ENCODE measurements around the gene NRG2. TPM values are rescaled to one million over a fixed set of nuclear protein-coding genes. Genes with fewer than 3 reads are reported as not detected.
A peak's percentile ranks its signal among the peaks of the same experiment; 100 is the strongest.

The NRG2 gene
- polyA plus RNA-seq, 3 donors: 0.01 TPM; not detected in 2

DNA sequence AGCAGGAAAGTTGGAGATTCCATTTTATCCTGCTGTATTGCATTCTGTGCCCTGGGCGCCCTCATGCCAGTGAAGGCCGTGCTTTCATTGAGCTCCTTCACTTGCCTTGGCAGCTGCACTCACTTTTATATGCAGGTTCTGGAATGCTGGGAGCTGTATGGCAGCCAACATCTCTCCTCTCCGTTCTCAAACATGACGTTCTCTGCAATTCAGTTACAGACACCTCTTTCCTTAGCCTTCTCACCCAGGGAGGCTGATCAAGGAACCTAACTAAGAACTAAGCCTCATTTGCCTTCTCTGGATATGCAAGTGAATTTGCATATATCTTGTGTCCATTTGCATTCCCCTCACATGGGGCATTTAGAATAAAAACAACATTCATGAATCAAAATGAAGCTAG is 41.4 kb upstream of the NRG2 start:
- 73% methylated on average over 4 of the region's 4 CpGs for WGBS (ENCODE audit: insufficient coverage)
- Mint-ChIP-seq H3K27me3 (ENCODE audit: low read depth in 3 of 3) (peaks cover 33 to 56% (median 38%) of the 10 kb centered on the region in 3 donors), H3K4me1 (no peaks in the 10 kb centered on the region), H3K36me3 (no peaks in the 10 kb centered on the region), H3K9me3 (peaks cover under 1 to 5% (median 3%) of the 10 kb centered on the region in 7 donors), H3K27ac (no peak overlapping the region), H3K4me3 (peak overlapping the region in 1 of 2 donors; percentile 44)
- Histone ChIP-seq H4K20me1 (ENCODE audit: insufficient read depth, low read length) (no peaks in the 10 kb centered on the region), H3K4me1 (ENCODE audit: control insufficient read depth in 1 of 2, insufficient read depth in 2 of 2, low read length in 2 of 2) (no peaks in the 10 kb centered on the region), H3K9me3 (replicated peaks in 1 of 2; ENCODE audit: control insufficient read depth in 1 of 2, insufficient read depth in 1 of 2, low read length in 2 of 2) (peaks cover 0 to 2% of the 10 kb centered on the region in 2 donors), H3K4me2 (replicated peaks; ENCODE audit: extremely low read depth, low read length, poor library complexity, severe bottlenecking) (no peak overlapping the region), H2AFZ (ENCODE audit: insufficient read depth, low read depth, low read length, poor library complexity, severe bottlenecking) (no peak overlapping the region), H3K27me3 (ENCODE audit: control insufficient read depth in 2 of 2, insufficient read depth in 2 of 2, low read length in 2 of 2) (peaks cover 33 to 57% of the 10 kb centered on the region in 2 donors), H3K79me2 (ENCODE audit: insufficient read depth, low read length) (no peaks in the 10 kb centered on the region), H3K27ac (ENCODE audit: low read depth in 1 of 2, low read length in 2 of 2) (no peak overlapping the region), H3K9ac (ENCODE audit: insufficient read depth, low read length, poor library complexity, severe bottlenecking) (no peak overlapping the region), H3K4me3 (replicated peaks in 1 of 3; ENCODE audit: low read depth in 2 of 3, low read length in 3 of 3) (no peak overlapping the region), H3K36me3 (replicated peaks in 1 of 2; ENCODE audit: control insufficient read depth in 1 of 2, insufficient read depth in 2 of 2, low read length in 2 of 2) (no peaks in the 10 kb centered on the region)
- intact Hi-C loops (cut with micrococcal nuclease): no loop called here
- no peak for DNase-seq
- TF ChIP-seq, protein P1, sequence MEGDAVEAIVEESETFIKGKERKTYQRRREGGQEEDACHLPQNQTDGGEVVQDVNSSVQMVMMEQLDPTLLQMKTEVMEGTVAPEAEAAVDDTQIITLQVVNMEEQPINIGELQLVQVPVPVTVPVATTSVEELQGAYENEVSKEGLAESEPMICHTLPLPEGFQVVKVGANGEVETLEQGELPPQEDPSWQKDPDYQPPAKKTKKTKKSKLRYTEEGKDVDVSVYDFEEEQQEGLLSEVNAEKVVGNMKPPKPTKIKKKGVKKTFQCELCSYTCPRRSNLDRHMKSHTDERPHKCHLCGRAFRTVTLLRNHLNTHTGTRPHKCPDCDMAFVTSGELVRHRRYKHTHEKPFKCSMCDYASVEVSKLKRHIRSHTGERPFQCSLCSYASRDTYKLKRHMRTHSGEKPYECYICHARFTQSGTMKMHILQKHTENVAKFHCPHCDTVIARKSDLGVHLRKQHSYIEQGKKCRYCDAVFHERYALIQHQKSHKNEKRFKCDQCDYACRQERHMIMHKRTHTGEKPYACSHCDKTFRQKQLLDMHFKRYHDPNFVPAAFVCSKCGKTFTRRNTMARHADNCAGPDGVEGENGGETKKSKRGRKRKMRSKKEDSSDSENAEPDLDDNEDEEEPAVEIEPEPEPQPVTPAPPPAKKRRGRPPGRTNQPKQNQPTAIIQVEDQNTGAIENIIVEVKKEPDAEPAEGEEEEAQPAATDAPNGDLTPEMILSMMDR (IDR thresholded peaks at IDR 0.05): no peak

DNA sequence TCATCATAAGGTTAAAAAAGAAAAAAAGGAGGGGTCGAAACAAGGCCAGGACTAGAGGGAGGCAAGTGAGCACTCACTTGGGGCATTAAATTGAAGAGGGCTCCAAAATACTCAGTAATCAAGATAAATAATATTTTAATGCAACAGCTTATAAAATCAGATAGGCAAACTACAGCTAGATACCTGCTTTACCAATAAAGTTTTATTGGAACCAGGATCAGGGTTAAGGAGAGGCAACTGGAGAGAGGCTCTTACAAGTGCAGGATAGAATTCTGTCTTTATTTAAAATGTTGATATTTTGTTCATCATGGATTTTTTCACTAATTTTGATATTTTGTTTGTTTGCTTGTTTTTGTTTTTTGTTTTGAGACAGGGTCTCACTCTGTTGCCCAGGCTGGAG is 40.6 kb upstream of the NRG2 start:
- H3K9me3 Mint-ChIP-seq: no peaks in the 10 kb centered on the region
- no peak overlapping the region for H3K4me2 ChIP-seq (replicated peaks; ENCODE audit: extremely low read depth, low read length, poor library complexity, severe bottlenecking)
- no peaks in the 10 kb centered on the region for H3K4me1 Mint-ChIP-seq
- H3K27me3 Mint-ChIP-seq (ENCODE audit: low read depth in 3 of 3): peaks cover 33 to 63% (median 38%) of the 10 kb centered on the region in 3 donors
- H3K9me3 ChIP-seq (replicated peaks in 1 of 2; ENCODE audit: control insufficient read depth in 1 of 2, insufficient read depth in 1 of 2, low read length in 2 of 2): no peaks in the 10 kb centered on the region
- no CpG with 5 or more reads among the region's 1 CpG for WGBS (ENCODE audit: insufficient coverage)
- DNase-seq: no peak
- no peaks in the 10 kb centered on the region for H4K20me1 ChIP-seq (ENCODE audit: insufficient read depth, low read length)
- no peak overlapping the region for H3K27ac Mint-ChIP-seq
- peaks cover 33 to 65% of the 10 kb centered on the region in 2 donors for H3K27me3 ChIP-seq (ENCODE audit: control insufficient read depth in 2 of 2, insufficient read depth in 2 of 2, low read length in 2 of 2)
- H3K9ac ChIP-seq (ENCODE audit: insufficient read depth, low read length, poor library complexity, severe bottlenecking): no peak overlapping the region
- H3K79me2 ChIP-seq (ENCODE audit: insufficient read depth, low read length): no peaks in the 10 kb centered on the region
- no peak overlapping the region for H2AFZ ChIP-seq (ENCODE audit: insufficient read depth, low read depth, low read length, poor library complexity, severe bottlenecking)
- intact Hi-C loops (cut with micrococcal nuclease): no loop called here
- no peaks in the 10 kb centered on the region for H3K36me3 ChIP-seq (replicated peaks in 1 of 2; ENCODE audit: control insufficient read depth in 1 of 2, insufficient read depth in 2 of 2, low read length in 2 of 2)
- TF ChIP-seq, protein P1 (IDR thresholded peaks at IDR 0.05): no peak
- no peak overlapping the region for H3K4me3 ChIP-seq (replicated peaks in 1 of 3; ENCODE audit: low read depth in 2 of 3, low read length in 3 of 3)
- no peaks in the 10 kb centered on the region for H3K36me3 Mint-ChIP-seq
- H3K4me3 Mint-ChIP-seq: peak overlapping the region in 1 of 2 donors; percentile 31
- H3K4me1 ChIP-seq (ENCODE audit: control insufficient read depth in 1 of 2, insufficient read depth in 2 of 2, low read length in 2 of 2): no peaks in the 10 kb centered on the region
- H3K27ac ChIP-seq (ENCODE audit: low read depth in 1 of 2, low read length in 2 of 2): no peak overlapping the region
